AG04449 (cell line): ENCODE measurements around the gene CRISPLD2.

Experiments
- CTCF ChIA-PET: fragments of 350-600 bp; formaldehyde crosslinking; extraction: SDS; loops from one replicate; lab custom pipeline; 2021; ENCODE audit warnings: antibody characterized with exemption; lab: Yijun Ruan, JAX
- POLR2A ChIA-PET: fragments of 400-600, 350-600 bp; formaldehyde crosslinking; extraction: SDS; loops from one replicate; lab custom pipeline; 2020; ENCODE audit warnings: antibody characterized with exemption, inconsistent platforms; lab: Yijun Ruan, JAX
- DNase-seq: peaks from one replicate; pipeline ENCODE4 v3.0.0-alpha.2; 2010; ENCODE audit warnings: low read depth, low spot score
- H3K4me3 ChIP-seq: 2 replicates; pipeline ENCODE4 v1.5.1; 2011; ENCODE audit warnings: low read depth, mild to moderate bottlenecking, control low read depth, low read length
- CTCF ChIP-seq: IDR thresholded peaks from one replicate; pipeline ENCODE4 v1.5.1; 2011; ENCODE audit warnings: mild to moderate bottlenecking, moderate library complexity, low read length, control low read depth, inconsistent platforms; ENCODE audit not compliant: insufficient read depth; ENCODE audit errors: missing control alignments

CRISPLD2 gene

GRCh38 chr16:84927621-84928591, 108.1 kb downstream of the CRISPLD2 start:
- TF ChIP-seq CTCF, result no peak
- no peak for DNase-seq
- ChIA-PET CTCF (interaction anchor here (0.8 to 3.4 kb wide), 8 partner anchors 7 to 190 kb away, joined by 4 to 32 read pairs (median 10); no protein-coding TSS in a partner anchor), POLR2A (no interaction called here)
- H3K4me3 ChIP-seq, result no peak overlapping the region

GRCh38 chr16:84928679-84929420, 109.1 kb downstream of the CRISPLD2 start:
- no peak for TF ChIP-seq CTCF
- H3K4me3 ChIP-seq, result no peak overlapping the region
- DNase-seq, result no peak
- POLR2A ChIA-PET, result no interaction called here
- CTCF ChIA-PET, result interaction anchor here (0.9 to 2.4 kb wide), 6 partner anchors 8 to 191 kb away, joined by 3 to 7 read pairs (median 6); no protein-coding TSS in a partner anchor

- CTCF ChIA-PET, result interaction anchor here (0.9 to 2.4 kb wide), 6 partner anchors 9 to 192 kb away, joined by 3 to 7 read pairs (median 6); no protein-coding TSS in a partner anchor
- no peak for TF ChIP-seq CTCF
- H3K4me3 ChIP-seq, result no peak overlapping the region
- POLR2A ChIA-PET, result no interaction called here
- no peak for DNase-seq
Observed at GRCh38 chr16:84929421-84930297, 109.9 kb downstream of the CRISPLD2 start.

GRCh38 chr16:84930298-84931106, 110.7 kb downstream of the CRISPLD2 start:
- POLR2A ChIA-PET, result no interaction called here
- DNase-seq, result no peak
- no peak for TF ChIP-seq CTCF
- CTCF ChIA-PET, result interaction anchor here (0.9 to 2.7 kb wide), 5 partner anchors 9 to 176 kb away, joined by 3 to 9 read pairs (median 6); no protein-coding TSS in a partner anchor
- H3K4me3 ChIP-seq, result no peak overlapping the region

GRCh38 chr16:84931107-84931494, 111.3 kb downstream of the CRISPLD2 start:
- ChIA-PET CTCF (interaction anchor here (0.9 to 2.7 kb wide), 3 partner anchors 9 to 177 kb away, joined by 3 to 9 read pairs (median 5); no protein-coding TSS in a partner anchor), POLR2A (no interaction called here)
- TF ChIP-seq CTCF, result no peak
- no peak overlapping the region for H3K4me3 ChIP-seq
- no peak for DNase-seq
